Vagina (tissue), 2 donors: Measurements from ENCODE around the gene GNG13.

Experiments used
- POLR2AphosphoS5 ChIP-seq, 2 donors: sonication (generic); formaldehyde crosslinking; IDR thresholded peaks; one replicate each; pipeline ENCODE4 v1.9.0; 2017; ENCODE audit warnings: antibody characterized with exemption in 2 of 2, mild to moderate bottlenecking in 2 of 2, low read depth in 1 of 2; ENCODE audit not compliant: insufficient read depth in 1 of 2
- TF ChIP-seq, protein P1 (sequence below), 3 experiments: fragments of 450-650 bp in 2 of 3; fragments of 200-600 bp in 1 of 3; sonication (generic) in 1 of 3; IDR thresholded peaks; one replicate each; pipeline ENCODE4 v1.5.1; 2017 to 2019; ENCODE audit warnings: antibody characterized with exemption in 3 of 3, mild to moderate bottlenecking in 2 of 3, moderate library complexity in 2 of 3

DNA sequence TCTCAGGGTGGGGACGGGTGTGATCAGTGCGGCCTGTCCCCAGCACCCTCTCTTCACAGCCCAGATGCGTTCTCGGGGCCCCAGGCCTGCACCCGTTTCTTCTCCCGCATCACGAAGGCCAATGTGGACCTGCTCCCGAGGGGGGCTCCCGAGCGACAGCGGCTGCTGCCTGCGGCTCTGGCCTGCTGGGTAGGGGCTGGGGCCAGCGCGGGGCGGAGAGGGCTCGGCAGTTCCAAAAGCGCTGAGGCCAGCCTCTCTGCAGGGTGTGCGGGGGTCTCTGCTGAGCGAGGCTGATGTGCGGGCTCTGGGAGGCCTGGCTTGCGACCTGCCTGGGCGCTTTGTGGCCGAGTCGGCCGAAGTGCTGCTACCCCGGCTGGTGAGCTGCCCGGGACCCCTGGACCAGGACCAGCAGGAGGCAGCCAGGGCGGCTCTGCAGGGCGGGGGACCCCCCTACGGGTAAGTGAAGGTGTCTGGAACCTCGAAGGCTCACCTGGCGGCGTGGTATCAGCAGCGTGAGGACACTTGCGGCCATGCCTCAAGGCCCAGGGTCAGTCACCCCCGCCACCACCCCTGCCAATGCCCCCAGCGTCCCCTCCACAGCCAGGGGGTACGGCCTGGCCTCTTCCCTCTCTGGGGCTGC is 35.6 kb downstream of the GNG13 start:
- TF ChIP-seq, protein P1, sequence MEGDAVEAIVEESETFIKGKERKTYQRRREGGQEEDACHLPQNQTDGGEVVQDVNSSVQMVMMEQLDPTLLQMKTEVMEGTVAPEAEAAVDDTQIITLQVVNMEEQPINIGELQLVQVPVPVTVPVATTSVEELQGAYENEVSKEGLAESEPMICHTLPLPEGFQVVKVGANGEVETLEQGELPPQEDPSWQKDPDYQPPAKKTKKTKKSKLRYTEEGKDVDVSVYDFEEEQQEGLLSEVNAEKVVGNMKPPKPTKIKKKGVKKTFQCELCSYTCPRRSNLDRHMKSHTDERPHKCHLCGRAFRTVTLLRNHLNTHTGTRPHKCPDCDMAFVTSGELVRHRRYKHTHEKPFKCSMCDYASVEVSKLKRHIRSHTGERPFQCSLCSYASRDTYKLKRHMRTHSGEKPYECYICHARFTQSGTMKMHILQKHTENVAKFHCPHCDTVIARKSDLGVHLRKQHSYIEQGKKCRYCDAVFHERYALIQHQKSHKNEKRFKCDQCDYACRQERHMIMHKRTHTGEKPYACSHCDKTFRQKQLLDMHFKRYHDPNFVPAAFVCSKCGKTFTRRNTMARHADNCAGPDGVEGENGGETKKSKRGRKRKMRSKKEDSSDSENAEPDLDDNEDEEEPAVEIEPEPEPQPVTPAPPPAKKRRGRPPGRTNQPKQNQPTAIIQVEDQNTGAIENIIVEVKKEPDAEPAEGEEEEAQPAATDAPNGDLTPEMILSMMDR (IDR thresholded peaks at IDR 0.05), result no peak
- TF ChIP-seq POLR2AphosphoS5 (IDR thresholded peaks at IDR 0.05; ENCODE audit: insufficient read depth in 1 of 2, low read depth in 1 of 2), result no peak
